Right renal cortex interstitium (tissue), 3 donors: ENCODE results near the gene TTYH2. TPM values are rescaled to one million over a fixed set of nuclear protein-coding genes. Genes with fewer than 3 reads are reported as not detected.
"Not testable (repeated sequence)": the region's sequence is repeated elsewhere in the genome, so short reads cannot be mapped to it uniquely, and the experiment has no call there.

Experiments used
- DNase-seq, 3 donors: peaks; one replicate each; pipeline ENCODE4 v3.0.0-alpha.2; 2013; ENCODE audit warnings: low read depth in 3 of 3, low spot score in 2 of 3
- polyA plus RNA-seq, 3 donors: library from polyadenylated mRNA; unstranded; fragments of 120-200 nt; gene quantifications; one replicate each; pipeline ENCODE4 v1.2.1, GENCODE V29; 2013; ENCODE audit not compliant: insufficient read length in 3 of 3

Gene TTYH2
- polyA plus RNA-seq: 10 to 100 TPM; 13.5 to 15.9 (median 15.1) TPM

- peak; percentile 76 to 87 (median 78) for DNase-seq
These were observed at the start of gene TTYH2 for GRCh38 chr17:74212913-74213791. Gene TTYH2 (plus strand): TSS chr17:74213571. CDS start chr17:74213588, 17 bp downstream.

GRCh38 chr17:74163836-74164235, 49.5 kb upstream of the TTYH2 start:
- no peak for DNase-seq

GRCh38 chr17:74164446-74165045, 48.8 kb upstream of the TTYH2 start:
- no peak for DNase-seq

- DNase-seq: no peak
These were observed 47.5 kb upstream of the TTYH2 start for GRCh38 chr17:74165797-74166365.

GRCh38 chr17:74170924-74171323, 42.4 kb upstream of the TTYH2 start:
- DNase-seq: no peak

GRCh38 chr17:74172700-74173099, 40.7 kb upstream of the TTYH2 start:
- no peak for DNase-seq

- peak in 1 of 3 donors; percentile 40 for DNase-seq
These were observed 36.8 kb upstream of the TTYH2 start for GRCh38 chr17:74176546-74177001.

GRCh38 chr17:74177018-74177450, 36.3 kb upstream of the TTYH2 start:
- no peak for DNase-seq

- no peak for DNase-seq
These were observed 33.8 kb upstream of the TTYH2 start for GRCh38 chr17:74179576-74179975.

- DNase-seq: no peak
These were observed 33.0 kb upstream of the TTYH2 start for GRCh38 chr17:74180336-74180735.

- no peak for DNase-seq
These were observed 32.0 kb upstream of the TTYH2 start for GRCh38 chr17:74181341-74181740.

- no peak for DNase-seq
These were observed 31.2 kb upstream of the TTYH2 start for GRCh38 chr17:74182041-74182723.

GRCh38 chr17:74183411-74183810, 30.0 kb upstream of the TTYH2 start:
- no peak for DNase-seq

GRCh38 chr17:74185571-74186185, 27.7 kb upstream of the TTYH2 start:
- no peak for DNase-seq

GRCh38 chr17:74186498-74186897, 26.9 kb upstream of the TTYH2 start:
- no peak for DNase-seq

- DNase-seq: no peak
These were observed 25.6 kb upstream of the TTYH2 start for GRCh38 chr17:74187761-74188160.

- DNase-seq: not testable (repeated sequence)
These were observed 24.7 kb upstream of the TTYH2 start for GRCh38 chr17:74188687-74189086.

GRCh38 chr17:74190154-74190553, 23.2 kb upstream of the TTYH2 start:
- no peak for DNase-seq

- DNase-seq: no peak
These were observed 22.5 kb upstream of the TTYH2 start for GRCh38 chr17:74190807-74191406.
